ENCODE data around the gene PNPLA7. TPM values are rescaled to one million over a fixed set of nuclear protein-coding genes. Genes with fewer than 3 reads are reported as not detected.

PNPLA7 gene
- total and polyA plus RNA-seq, 2 of the 13 experiments (the other 11 are each of a cell fraction or from before 2014, with no cell fraction given) = 0.42 to 1.5 TPM

- TF ChIP-seq ATF7-NPFF (CRISPR knock-in tag; IDR thresholded peaks at IDR 0.05; ENCODE audit: low read depth) (peak; percentile 34; the same call in 1 of the 2 replicates), USF2 (IDR thresholded peaks at IDR 0.05; ENCODE audit: low read depth, low read length) (peak; percentile 44; the same call in 1 of the 2 replicates), USF2 (CRISPR knock-in tag; IDR thresholded peaks at IDR 0.05; ENCODE audit: borderline replicate concordance) (peak; percentile 46; the same call in 1 of the 2 replicates), ZFP36 (IDR thresholded peaks at IDR 0.05; ENCODE audit: borderline replicate concordance, low read depth, low read length, partially characterized antibody) (no peak), TEAD2 (CRISPR knock-in tag; IDR thresholded peaks at IDR 0.05) (no peak), MAF1 (CRISPR knock-in tag; IDR thresholded peaks at IDR 0.05; ENCODE audit: borderline replicate concordance) (no peak), IRF9 (CRISPR knock-in tag; IDR thresholded peaks at IDR 0.05; ENCODE audit: borderline replicate concordance) (no peak), ELF1 (CRISPR knock-in tag; IDR thresholded peaks at IDR 0.05) (peak; percentile 52; the same call in 1 of the 2 replicates), TBP (CRISPR knock-in tag; IDR thresholded peaks at IDR 0.05) (no peak), HNF1A (IDR thresholded peaks at IDR 0.05; ENCODE audit: low read depth) (no peak), HNF1A (CRISPR knock-in tag; IDR thresholded peaks at IDR 0.05; ENCODE audit: borderline replicate concordance) (no peak), ZNF468 (CRISPR knock-in tag; IDR thresholded peaks at IDR 0.05) (no peak), SOX5 (CRISPR knock-in tag; IDR thresholded peaks at IDR 0.05; ENCODE audit: borderline replicate concordance) (peak; percentile 42; the same call in 1 of the 2 replicates), PHF5A (CRISPR knock-in tag; IDR thresholded peaks at IDR 0.05; ENCODE audit: low read depth, unreplicated experiment) (no peak), ZNF350 (CRISPR knock-in tag; IDR thresholded peaks at IDR 0.05; ENCODE audit: borderline replicate concordance, low read depth) (no peak), ARNTL (CRISPR knock-in tag; IDR thresholded peaks at IDR 0.05) (peak; percentile 95), ATRX (CRISPR knock-in tag; IDR thresholded peaks at IDR 0.05; ENCODE audit: borderline replicate concordance) (no peak), MAX (IDR thresholded peaks at IDR 0.05) (peak; percentile 87), BHLHE40 (IDR thresholded peaks at IDR 0.05; ENCODE audit: low read length) (peak; percentile 76), SP5 (CRISPR knock-in tag; IDR thresholded peaks at IDR 0.05; ENCODE audit: borderline replicate concordance, low read depth) (0 out of 2 replicates have a peak, but pooled peaks have one; percentile 43), ZNF792 (CRISPR knock-in tag; IDR thresholded peaks at IDR 0.05) (0 out of 2 replicates have a peak, but pooled peaks have one; percentile 62), ZNF772 (CRISPR knock-in tag; IDR thresholded peaks at IDR 0.05) (no peak), NR3C1 (CRISPR knock-in tag; IDR thresholded peaks at IDR 0.05) (no peak), MNT (IDR thresholded peaks at IDR 0.05) (peak; percentile 88)
These were observed at the start of gene PNPLA7 (continued) for GRCh38 chr9:137550231-137550621.

Data from HepG2 (cell line).